Ishikawa (cell line): ENCODE results near the gene LRRC56.

Source experiments
- CEBPB ChIP-seq: IDR thresholded peaks from 2 replicates; pipeline ENCODE4 v1.6.1; 2012
- EGR1 ChIP-seq: IDR thresholded peaks from 2 replicates; pipeline ENCODE4 v1.6.1; 2012
- EP300 ChIP-seq: IDR thresholded peaks from 2 replicates; pipeline ENCODE4 v1.6.1; 2012; ENCODE audit warnings: borderline replicate concordance
- RAD21 ChIP-seq: IDR thresholded peaks from 2 replicates; pipeline ENCODE4 v1.6.1; 2012; ENCODE audit warnings: low read depth
- TAF1 ChIP-seq: IDR thresholded peaks from 2 replicates; pipeline ENCODE4 v1.6.1; 2012; ENCODE audit warnings: low read depth, mild to moderate bottlenecking
- TCF12 ChIP-seq: IDR thresholded peaks from 2 replicates; pipeline ENCODE4 v1.6.1; 2012; ENCODE audit warnings: low read depth
- YY1 ChIP-seq: IDR thresholded peaks from 2 replicates; pipeline ENCODE4 v1.6.1; 2012; ENCODE audit warnings: low read depth
- TF ChIP-seq, protein P1 (sequence below): IDR thresholded peaks from 2 replicates; pipeline ENCODE4 v1.6.1; 2012; ENCODE audit warnings: low read depth, mild to moderate bottlenecking
- TF ChIP-seq, protein P2 (sequence below): IDR thresholded peaks from 2 replicates; pipeline ENCODE4 v1.6.1; 2012

DNA sequence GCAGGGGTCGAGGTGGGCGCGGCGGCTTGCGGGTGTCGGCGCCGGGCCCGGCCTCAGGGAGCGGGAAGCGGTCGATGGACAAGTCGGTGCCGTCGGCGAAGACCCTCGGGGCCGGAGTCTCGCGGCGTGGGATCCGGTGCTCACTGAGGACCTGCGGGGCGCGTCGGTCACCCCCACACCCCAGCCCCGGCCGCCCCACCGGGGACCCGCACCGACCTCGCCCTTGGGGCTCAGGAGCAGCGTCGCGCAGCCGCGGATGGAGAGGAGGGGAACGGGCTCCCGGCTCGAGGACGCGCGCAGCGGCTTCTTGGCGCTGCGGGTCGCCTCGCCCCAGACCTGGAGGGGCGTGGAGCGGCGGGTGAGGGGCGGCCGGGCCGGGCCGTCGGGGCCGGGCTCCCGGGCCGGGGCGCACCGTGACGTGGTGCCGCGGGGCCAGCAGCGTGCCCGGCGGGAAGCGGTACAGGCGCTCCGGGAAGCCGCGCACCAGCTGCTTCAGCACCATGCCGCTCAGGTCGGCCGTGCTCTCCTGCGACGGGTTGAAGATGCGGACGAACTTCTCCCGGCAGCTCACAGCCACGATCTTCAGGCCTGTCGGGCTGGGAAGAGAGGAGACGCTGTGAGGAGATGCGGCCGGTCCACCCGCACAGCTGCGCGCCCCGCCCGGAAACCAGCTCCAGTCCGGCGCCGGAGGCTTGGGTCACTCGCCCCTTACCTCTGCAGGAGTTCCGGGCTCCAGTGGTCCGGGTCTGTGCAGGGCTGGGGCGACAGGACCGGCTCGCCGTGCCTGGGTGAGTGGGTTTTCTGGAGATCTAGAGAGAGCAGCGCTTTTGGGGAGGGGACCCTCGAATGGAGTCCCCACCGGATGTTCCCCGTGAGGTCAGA, 18.7 kb downstream of the LRRC56 start:
- TF ChIP-seq TAF1 (no peak), RAD21 (no peak), EGR1 (no peak), EP300 (no peak), YY1 (no peak), CEBPB (no peak), TCF12 (no peak)
- TF ChIP-seq, protein P1, sequence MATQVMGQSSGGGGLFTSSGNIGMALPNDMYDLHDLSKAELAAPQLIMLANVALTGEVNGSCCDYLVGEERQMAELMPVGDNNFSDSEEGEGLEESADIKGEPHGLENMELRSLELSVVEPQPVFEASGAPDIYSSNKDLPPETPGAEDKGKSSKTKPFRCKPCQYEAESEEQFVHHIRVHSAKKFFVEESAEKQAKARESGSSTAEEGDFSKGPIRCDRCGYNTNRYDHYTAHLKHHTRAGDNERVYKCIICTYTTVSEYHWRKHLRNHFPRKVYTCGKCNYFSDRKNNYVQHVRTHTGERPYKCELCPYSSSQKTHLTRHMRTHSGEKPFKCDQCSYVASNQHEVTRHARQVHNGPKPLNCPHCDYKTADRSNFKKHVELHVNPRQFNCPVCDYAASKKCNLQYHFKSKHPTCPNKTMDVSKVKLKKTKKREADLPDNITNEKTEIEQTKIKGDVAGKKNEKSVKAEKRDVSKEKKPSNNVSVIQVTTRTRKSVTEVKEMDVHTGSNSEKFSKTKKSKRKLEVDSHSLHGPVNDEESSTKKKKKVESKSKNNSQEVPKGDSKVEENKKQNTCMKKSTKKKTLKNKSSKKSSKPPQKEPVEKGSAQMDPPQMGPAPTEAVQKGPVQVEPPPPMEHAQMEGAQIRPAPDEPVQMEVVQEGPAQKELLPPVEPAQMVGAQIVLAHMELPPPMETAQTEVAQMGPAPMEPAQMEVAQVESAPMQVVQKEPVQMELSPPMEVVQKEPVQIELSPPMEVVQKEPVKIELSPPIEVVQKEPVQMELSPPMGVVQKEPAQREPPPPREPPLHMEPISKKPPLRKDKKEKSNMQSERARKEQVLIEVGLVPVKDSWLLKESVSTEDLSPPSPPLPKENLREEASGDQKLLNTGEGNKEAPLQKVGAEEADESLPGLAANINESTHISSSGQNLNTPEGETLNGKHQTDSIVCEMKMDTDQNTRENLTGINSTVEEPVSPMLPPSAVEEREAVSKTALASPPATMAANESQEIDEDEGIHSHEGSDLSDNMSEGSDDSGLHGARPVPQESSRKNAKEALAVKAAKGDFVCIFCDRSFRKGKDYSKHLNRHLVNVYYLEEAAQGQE: no peak
- TF ChIP-seq, protein P2, sequence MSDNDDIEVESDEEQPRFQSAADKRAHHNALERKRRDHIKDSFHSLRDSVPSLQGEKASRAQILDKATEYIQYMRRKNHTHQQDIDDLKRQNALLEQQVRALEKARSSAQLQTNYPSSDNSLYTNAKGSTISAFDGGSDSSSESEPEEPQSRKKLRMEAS: no peak
